PC-9 (cell line): Measurements from ENCODE around the gene EPHA2.

Source experiments
- CTCF ChIP-seq: fragments of 200-600 bp; sonication (generic); conservative IDR thresholded peaks from 2 replicates; pipeline ENCODE4 v1.6.1; 2017; ENCODE audit warnings: mixed run types, antibody characterized with exemption, mild to moderate bottlenecking, moderate library complexity
- EZH2 ChIP-seq: fragments of 200-600 bp; sonication (generic); IDR thresholded peaks from 2 replicates; pipeline ENCODE4 v1.8.0; 2017; ENCODE audit warnings: antibody characterized with exemption, low read depth

- TF ChIP-seq EZH2: no peak
- no peak for TF ChIP-seq CTCF
Observed at GRCh38 chr1:16077406-16078245, 78.2 kb downstream of the EPHA2 start.
